ENCODE results near the gene DARS2. TPM values are rescaled to one million over a fixed set of nuclear protein-coding genes. Genes with fewer than 3 reads are reported as not detected.
"Not testable (repeated sequence)": the region's sequence is repeated elsewhere in the genome, so short reads cannot be mapped to it uniquely, and the experiment has no call there.

Gene DARS2
- total RNA-seq = 16.9 TPM

DNA sequence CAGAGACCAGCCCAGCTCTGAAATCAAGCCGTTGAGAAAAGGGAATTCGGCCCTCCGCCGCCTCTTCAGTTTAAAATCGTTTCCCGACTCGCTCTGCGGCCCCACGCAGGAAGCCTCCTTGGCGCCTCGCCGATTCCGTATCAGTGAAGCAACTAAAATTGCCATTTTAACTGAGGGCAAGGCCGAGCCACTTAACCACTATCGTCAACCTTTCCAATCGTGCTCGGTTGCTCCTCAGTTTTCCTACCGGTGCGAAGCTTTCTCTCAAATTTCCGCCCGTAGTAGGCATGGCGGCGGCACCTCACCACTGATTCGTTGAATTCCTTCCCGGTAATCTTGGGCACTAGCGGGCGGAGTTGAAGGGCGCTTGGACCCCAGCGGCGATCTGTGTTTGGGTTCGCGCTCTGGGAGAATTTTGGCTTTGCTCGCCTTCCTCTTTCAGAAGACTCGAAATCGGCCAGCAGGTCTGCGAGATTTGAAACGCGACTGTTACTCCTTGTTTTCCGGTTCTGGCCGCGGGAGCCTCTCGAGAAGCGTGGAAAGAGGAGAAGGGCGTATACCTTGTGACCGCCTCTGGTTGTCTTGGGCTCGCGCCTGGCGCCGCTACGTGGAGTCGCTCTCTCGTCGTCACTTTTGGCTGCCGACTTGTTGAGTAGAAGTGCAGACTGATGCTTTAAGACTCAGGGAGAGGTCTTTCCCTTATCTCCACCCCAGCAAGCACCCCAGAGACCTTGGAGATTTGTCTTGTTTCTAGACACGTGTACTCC lies at the start of gene DARS2, which contains the start of gene CENPL:
Gene DARS2, plus strand, starts transcription at position 359 of the 767 bp plus-strand sequence. CDS start 557 bp downstream, outside the sequence.
Gene CENPL, minus strand, starts transcription at position 569 of the 767 bp plus-strand sequence. CDS start 13,584 bp downstream, outside the sequence.
- DNase-seq (ENCODE audit: low spot score) = peak; percentile 97

DNA sequence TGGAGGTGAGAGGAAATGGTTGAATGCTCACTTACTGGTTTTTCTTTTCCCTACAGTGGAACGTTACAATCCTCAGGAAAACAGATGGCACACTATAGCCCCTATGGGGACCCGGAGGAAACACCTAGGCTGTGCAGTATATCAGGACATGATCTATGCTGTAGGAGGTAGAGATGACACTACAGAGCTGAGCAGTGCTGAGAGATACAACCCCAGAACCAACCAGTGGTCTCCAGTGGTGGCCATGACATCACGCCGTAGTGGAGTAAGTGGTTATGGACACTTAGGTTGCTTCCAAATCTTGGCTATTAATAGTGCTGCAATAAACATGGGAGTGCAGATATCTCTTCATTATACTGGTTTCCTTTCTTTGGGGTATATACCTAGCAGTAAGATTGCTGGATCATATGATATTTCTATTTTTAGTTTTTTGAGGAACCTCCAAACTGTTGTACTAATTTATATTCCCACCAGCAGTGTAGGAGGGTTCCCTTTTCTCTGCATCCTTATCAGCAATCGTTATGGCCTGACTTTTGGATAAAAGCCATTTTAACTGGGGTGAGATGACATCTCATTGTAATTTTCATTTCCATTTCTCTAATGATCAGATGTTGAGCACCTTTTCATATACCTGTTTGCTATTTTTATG lies 48.8 kb upstream of the DARS2 start:
- DNase-seq (ENCODE audit: low spot score) = no peak

- no peak for DNase-seq (ENCODE audit: low spot score)
Measured at GRCh38 chr1:173779936-173780335, 44.5 kb upstream of the DARS2 start.

DNA sequence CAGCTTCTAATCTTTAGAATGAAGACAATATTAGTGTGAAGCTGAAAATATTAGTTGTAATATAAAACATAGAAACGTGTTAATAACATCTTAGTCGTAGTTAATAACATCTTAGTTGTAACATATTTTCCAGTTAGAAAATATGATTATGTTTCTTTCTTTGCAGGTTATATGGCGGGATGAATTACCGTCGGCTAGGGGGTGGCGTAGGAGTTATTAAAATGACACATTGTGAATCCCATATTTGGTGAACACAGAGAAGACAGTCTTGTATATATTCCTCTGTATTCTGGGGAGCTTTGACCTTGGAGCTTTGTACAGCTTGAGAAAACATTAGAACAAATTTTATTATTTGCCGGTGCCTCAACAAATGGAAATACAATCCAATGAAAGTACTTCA lies 39.5 kb upstream of the DARS2 start:
- no peak for DNase-seq (ENCODE audit: low spot score)

DNA sequence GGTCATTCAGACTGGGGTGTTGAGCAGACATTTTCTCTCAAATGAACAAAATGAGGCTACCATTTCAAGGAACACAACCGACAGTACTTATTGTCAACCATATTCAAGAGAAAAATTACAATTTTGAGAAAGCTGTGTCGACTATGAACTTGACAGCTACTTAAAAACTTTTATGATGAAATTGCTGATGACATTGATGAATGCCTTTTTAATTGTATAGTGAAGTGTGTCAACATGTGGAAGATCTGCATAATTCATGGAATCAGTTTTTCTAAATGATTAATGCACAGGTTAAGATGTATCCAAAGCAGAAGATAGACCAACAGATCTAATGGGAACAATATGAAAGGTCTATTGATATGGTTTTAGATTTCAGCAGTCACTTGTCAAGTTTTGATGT lies 34.6 kb upstream of the DARS2 start:
- no peak for DNase-seq (ENCODE audit: low spot score)

DNA sequence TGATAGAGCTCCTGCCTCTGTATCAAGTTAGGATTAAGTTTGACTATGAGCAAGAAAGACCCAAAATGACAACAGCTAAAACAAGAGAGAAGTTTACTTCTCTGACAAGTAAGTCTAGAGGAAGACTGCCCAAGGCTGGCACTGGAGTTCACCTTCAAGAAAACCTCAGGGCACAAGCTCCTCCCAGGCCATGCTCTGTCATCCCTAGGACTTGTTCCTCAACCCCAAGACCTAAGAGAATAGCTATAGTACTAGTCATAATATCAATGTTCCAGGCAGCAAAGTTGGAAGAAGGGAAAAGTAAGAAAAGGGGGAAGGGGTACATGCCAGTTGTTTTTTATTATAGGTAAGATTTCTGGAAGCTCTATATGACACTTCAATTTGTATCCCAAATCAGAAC lies 26.4 kb upstream of the DARS2 start:
- no peak for DNase-seq (ENCODE audit: low spot score)

DNA sequence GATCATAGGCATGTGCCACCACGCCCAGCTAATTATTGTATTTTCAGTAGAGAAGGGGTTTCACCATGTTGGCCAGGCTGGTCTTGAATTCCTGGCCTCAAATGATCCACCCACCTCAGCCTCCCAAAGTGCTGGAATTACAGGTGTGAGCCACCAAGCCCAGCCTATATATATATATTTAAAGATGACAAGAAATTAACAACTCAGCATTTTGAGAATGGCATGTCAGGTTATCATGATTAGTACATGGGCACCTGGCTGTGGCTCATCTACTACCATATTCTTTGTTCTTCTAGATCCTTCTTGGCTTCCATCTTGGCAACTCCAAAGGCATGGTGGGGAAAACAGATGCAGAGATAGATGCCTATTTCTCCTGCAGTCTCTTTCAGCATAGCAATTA lies 24.5 kb upstream of the DARS2 start:
- not testable (repeated sequence) for DNase-seq (ENCODE audit: low spot score)

GRCh38 chr1:173802961-173803360 lies 21.5 kb upstream of the DARS2 start:
- no peak for DNase-seq (ENCODE audit: low spot score)

- not testable (repeated sequence) for DNase-seq (ENCODE audit: low spot score)
Measured at GRCh38 chr1:173813654-173814053, 10.8 kb upstream of the DARS2 start.

DNA sequence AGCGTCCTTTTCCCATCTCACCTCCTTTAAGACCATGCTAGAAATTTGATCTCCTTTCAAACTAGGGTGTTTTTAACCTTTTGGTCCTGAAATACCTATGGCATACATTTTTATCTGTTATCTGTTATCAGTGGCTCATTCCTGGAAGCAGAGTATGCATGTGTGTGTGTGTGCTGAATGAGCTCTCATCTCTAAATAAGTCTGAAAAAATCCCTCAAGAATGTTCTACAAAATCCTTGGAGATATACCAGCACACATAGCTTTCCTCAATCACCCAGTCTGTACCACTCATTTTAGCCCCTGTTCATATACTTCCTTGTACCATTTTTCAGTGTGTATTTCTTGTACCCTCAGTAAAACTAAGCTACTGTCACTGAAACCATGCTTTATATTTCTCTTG lies 6.0 kb upstream of the DARS2 start:
- DNase-seq (ENCODE audit: low spot score) = no peak

GRCh38 chr1:173821680-173822079 lies 2.8 kb upstream of the DARS2 start:
- no peak for DNase-seq (ENCODE audit: low spot score)

GRCh38 chr1:173823781-173824314 lies 625 bp upstream of the DARS2 start:
- DNase-seq (ENCODE audit: low spot score) = no peak

- DNase-seq (ENCODE audit: low spot score) = no peak
Measured at GRCh38 chr1:173827611-173828010, 3.1 kb downstream of the DARS2 start.

DNA sequence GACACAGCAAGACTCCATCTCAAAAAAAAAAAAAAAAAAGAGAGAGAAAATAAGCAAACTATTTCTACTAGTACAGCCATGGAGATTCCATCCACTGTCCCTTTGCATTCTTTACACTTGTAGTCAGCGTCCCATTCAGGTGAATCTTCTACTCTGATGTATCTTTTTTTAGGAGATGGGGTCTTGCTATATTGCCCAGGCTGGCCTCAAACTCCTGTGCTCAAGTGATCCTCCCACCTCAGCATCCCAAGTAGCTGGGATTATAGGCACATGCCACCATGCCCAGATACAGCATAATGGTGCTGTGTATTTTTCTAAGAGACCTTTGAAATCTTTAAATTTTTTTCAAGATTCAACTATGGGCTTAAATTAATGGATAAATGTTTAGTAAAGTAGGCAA lies 8.3 kb downstream of the DARS2 start:
- DNase-seq (ENCODE audit: low spot score) = no peak

GRCh38 chr1:173852105-173852504 lies 27.6 kb downstream of the DARS2 start:
- DNase-seq (ENCODE audit: low spot score) = no peak

GRCh38 chr1:173853074-173853473 lies 28.6 kb downstream of the DARS2 start:
- DNase-seq (ENCODE audit: low spot score) = no peak

DNA sequence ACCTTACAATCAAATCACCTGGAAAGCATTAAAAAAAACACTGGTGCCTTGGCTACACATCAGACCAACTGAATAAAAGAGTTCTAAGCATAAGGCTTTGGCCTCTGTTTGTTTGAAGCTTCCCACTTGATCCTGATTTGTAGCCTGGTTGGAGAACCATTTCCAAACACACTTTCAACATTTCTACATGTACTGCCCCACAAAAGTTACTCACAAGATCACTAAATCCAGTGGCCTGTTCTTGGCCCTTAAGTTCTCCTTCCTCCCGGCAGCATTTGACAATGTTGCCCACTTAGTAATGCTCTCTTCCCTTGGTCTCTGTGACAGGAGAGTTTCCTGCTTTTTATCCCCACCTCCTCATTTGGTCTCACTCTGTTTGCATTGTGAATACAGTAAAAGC lies 31.5 kb downstream of the DARS2 start:
- DNase-seq (ENCODE audit: low spot score) = no peak

GRCh38 chr1:173856903-173857302 lies 32.4 kb downstream of the DARS2 start:
- no peak for DNase-seq (ENCODE audit: low spot score)

GRCh38 chr1:173857363-173857917 lies 33.0 kb downstream of the DARS2 start:
- DNase-seq (ENCODE audit: low spot score) = no peak

GRCh38 chr1:173859547-173859946 lies 35.1 kb downstream of the DARS2 start:
- DNase-seq (ENCODE audit: low spot score) = not testable (repeated sequence)

- no peak for DNase-seq (ENCODE audit: low spot score)
Measured at GRCh38 chr1:173860065-173860464, 35.6 kb downstream of the DARS2 start.

DNA sequence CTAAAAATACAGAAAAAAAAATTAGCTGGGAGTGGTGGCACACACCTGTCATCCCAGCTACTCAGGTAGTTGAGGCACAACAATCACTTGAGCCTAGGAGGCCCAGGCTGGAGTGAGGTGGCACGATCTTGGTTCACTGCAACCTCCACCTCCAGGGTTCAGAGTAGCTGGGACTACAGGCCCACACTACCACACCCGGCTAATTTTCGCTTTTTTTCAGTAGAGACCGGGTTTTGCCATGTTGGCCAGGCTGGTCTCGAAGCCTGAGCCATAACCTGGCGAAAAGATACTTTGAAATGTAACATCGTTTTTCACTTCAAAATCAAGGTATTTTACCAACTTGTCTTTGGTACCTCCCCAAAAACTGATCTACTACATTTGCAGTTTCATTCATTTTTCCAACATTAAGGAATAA lies 37.3 kb downstream of the DARS2 start:
- no peak for DNase-seq (ENCODE audit: low spot score)
